Stimulated activated CD8-positive, alpha-beta memory T cell treated with anti-CD3 and anti-CD28 coated beads, Interleukin-12 subunit alpha, Interleukin-12 subunit beta, amount 100 ng/mL, for 24 hours (primary cell): ENCODE results near the gene ELOVL3.
"Not testable (repeated sequence)": the region's sequence is repeated elsewhere in the genome, so short reads cannot be mapped to it uniquely, and the experiment has no call there.

Experiments
- DNase-seq: peaks from one replicate; pipeline ENCODE4 v3.0.0-alpha.2; 2020; ENCODE audit errors: extremely low read depth

Gene ELOVL3

GRCh38 chr10:102252508-102252907 lies 26.4 kb downstream of the ELOVL3 start:
- not testable (repeated sequence) for DNase-seq

DNA sequence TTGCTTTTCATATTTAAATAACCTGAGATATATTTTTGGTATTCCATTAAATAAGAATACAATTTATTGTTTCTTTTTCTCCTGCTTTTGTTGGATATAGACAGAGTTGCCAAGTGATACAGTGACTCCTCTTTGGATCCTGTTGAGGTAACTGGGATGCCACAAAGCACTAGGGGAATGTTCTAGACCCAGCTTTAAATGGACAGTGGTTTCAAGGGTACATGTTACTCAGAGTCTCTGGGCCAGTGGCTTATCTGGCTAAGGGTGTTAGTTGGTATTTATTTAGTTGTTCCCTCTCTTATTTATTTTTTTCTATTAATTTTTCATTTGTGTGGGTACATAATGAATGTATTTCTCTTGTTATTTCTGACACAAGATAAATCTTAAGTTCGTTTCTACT lies 28.3 kb downstream of the ELOVL3 start:
- no peak for DNase-seq

DNA sequence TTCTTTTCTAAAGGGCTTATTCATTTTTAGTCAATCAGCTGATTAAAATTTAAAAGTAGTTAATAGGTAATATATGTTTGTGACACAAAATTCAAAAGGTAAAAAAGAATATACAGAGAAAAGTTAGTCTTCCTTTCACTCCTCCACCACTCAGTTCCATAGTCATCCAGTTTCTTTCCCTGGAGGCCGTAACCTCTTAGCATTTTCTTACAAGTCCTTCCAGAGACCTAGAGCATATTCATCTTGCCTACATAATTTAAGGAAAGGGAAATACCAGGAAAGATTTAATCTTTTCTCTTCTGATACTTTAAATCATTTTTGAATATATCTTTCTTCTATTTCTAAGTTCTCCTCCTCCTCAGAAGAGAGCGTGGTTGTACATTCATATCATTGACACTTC lies 29.3 kb downstream of the ELOVL3 start:
- DNase-seq: no peak

- DNase-seq: no peak
These were observed 35.1 kb downstream of the ELOVL3 start for GRCh38 chr10:102261196-102261595.

- DNase-seq: no peak
These were observed 35.7 kb downstream of the ELOVL3 start for GRCh38 chr10:102261842-102262241.

- DNase-seq: no peak
These were observed 36.8 kb downstream of the ELOVL3 start for GRCh38 chr10:102262744-102263370.

GRCh38 chr10:102264371-102264770 lies 38.3 kb downstream of the ELOVL3 start:
- DNase-seq: no peak

GRCh38 chr10:102266670-102267069 lies 40.6 kb downstream of the ELOVL3 start:
- no peak for DNase-seq

GRCh38 chr10:102267748-102268147 lies 41.6 kb downstream of the ELOVL3 start:
- DNase-seq: no peak

- DNase-seq: no peak
These were observed 42.3 kb downstream of the ELOVL3 start for GRCh38 chr10:102268375-102268888.

GRCh38 chr10:102269017-102269416 lies 42.9 kb downstream of the ELOVL3 start:
- no peak for DNase-seq

GRCh38 chr10:102274062-102274461 lies 48.0 kb downstream of the ELOVL3 start:
- no peak for DNase-seq

GRCh38 chr10:102275343-102275742 lies 49.2 kb downstream of the ELOVL3 start:
- no peak for DNase-seq

GRCh38 chr10:102279104-102279503 lies 53.0 kb downstream of the ELOVL3 start:
- DNase-seq: no peak
